Glutamatergic neuron (in vitro differentiated cells): ENCODE measurements around the gene RSL1D1. TPM values are rescaled to one million over a fixed set of nuclear protein-coding genes. Genes with fewer than 3 reads are reported as not detected.
"Not testable (repeated sequence)": the region's sequence is repeated elsewhere in the genome, so short reads cannot be mapped to it uniquely, and the experiment has no call there.

ENCODE experiments used
- DNase-seq: peaks from one replicate; pipeline ENCODE4 v3.0.0; 2022
- H3K27ac Mint-ChIP-seq: one replicate; pipeline ENCODE4 v1.8.0; 2020; ENCODE audit warnings: mild to moderate bottlenecking, mixed read lengths, inconsistent platforms; ENCODE audit not compliant: unreplicated experiment
- H3K27me3 Mint-ChIP-seq: one replicate; pipeline ENCODE4 v1.8.0; 2020; ENCODE audit warnings: mild to moderate bottlenecking, moderate library complexity, mixed read lengths, inconsistent platforms; ENCODE audit not compliant: unreplicated experiment
- H3K36me3 Mint-ChIP-seq: one replicate; pipeline ENCODE4 v1.8.0; 2020; ENCODE audit warnings: mild to moderate bottlenecking, mixed read lengths, inconsistent platforms; ENCODE audit not compliant: unreplicated experiment
- H3K4me1 Mint-ChIP-seq: one replicate; pipeline ENCODE4 v1.8.0; 2020; ENCODE audit warnings: mild to moderate bottlenecking, low read depth, mixed read lengths, inconsistent platforms; ENCODE audit not compliant: unreplicated experiment
- H3K4me3 Mint-ChIP-seq: one replicate; pipeline ENCODE4 v1.8.0; 2020; ENCODE audit warnings: mild to moderate bottlenecking, mixed read lengths, inconsistent platforms; ENCODE audit not compliant: unreplicated experiment
- H3K9me3 Mint-ChIP-seq: one replicate; pipeline ENCODE4 v1.8.0; 2020; ENCODE audit warnings: mild to moderate bottlenecking, moderate library complexity, mixed read lengths, inconsistent platforms; ENCODE audit not compliant: unreplicated experiment
- total RNA-seq: library from RNA; stranded (reverse); fragmentation: NEBNext Ultra II Directional; extraction: Animal tissue kit (Norgen Biotek cat#: 25700); gene quantifications from one replicate; pipeline ENCODE4 v1.2.1, GENCODE V29; 2021; ENCODE audit not compliant: unreplicated experiment
- TF ChIP-seq, protein P1 (sequence below): fragments of 200-600 bp; sonication (generic); IDR thresholded peaks from one replicate; pipeline ENCODE4 v1.5.0; 2021; ENCODE audit not compliant: partially characterized antibody, unreplicated experiment

The RSL1D1 gene
- total RNA-seq, 1 donor from 2014 or later: 71.2 TPM

DNA sequence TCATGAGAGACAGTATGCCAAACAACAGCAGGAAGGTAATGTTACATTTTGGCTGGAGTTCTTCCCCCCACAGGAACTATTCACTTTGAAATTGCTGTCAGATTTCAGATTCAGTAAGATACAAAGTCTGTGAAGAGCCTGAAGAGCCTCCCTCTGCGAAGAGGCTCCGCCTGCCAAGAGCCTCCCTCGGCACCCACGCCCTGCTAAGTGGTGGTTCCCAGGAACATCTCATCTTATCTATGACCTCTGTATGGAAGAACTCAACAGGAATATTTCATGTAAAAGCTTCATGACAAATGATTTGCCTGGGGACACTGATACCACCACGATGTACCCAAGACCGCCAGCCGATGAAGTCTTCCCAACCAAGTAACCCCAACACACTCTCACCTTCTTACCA, 57.5 kb downstream of the RSL1D1 start:
- peaks cover 49% of the 10 kb centered on the region for H3K4me1 Mint-ChIP-seq
- peak overlapping the region; percentile 89 for H3K4me3 Mint-ChIP-seq
- DNase-seq: no peak
- TF ChIP-seq, protein P1, sequence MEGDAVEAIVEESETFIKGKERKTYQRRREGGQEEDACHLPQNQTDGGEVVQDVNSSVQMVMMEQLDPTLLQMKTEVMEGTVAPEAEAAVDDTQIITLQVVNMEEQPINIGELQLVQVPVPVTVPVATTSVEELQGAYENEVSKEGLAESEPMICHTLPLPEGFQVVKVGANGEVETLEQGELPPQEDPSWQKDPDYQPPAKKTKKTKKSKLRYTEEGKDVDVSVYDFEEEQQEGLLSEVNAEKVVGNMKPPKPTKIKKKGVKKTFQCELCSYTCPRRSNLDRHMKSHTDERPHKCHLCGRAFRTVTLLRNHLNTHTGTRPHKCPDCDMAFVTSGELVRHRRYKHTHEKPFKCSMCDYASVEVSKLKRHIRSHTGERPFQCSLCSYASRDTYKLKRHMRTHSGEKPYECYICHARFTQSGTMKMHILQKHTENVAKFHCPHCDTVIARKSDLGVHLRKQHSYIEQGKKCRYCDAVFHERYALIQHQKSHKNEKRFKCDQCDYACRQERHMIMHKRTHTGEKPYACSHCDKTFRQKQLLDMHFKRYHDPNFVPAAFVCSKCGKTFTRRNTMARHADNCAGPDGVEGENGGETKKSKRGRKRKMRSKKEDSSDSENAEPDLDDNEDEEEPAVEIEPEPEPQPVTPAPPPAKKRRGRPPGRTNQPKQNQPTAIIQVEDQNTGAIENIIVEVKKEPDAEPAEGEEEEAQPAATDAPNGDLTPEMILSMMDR: no peak
- H3K36me3 Mint-ChIP-seq: no peaks in the 10 kb centered on the region
- H3K27ac Mint-ChIP-seq: peak overlapping the region; percentile 71
- peaks cover 10% of the 10 kb centered on the region for H3K27me3 Mint-ChIP-seq
- peaks cover 11% of the 10 kb centered on the region for H3K9me3 Mint-ChIP-seq

GRCh38 chr16:11792410-11793241, 58.7 kb downstream of the RSL1D1 start:
- Mint-ChIP-seq H3K4me3 (peak overlapping the region; percentile 73), H3K27ac (peak overlapping the region; percentile 96), H3K9me3 (peaks cover 7% of the 10 kb centered on the region), H3K36me3 (no peaks in the 10 kb centered on the region), H3K27me3 (peaks cover 9% of the 10 kb centered on the region), H3K4me1 (peaks cover 42% of the 10 kb centered on the region)
- TF ChIP-seq, protein P1: no peak
- peak; percentile 33 for DNase-seq

GRCh38 chr16:11791144-11791828, 60.1 kb downstream of the RSL1D1 start:
- Mint-ChIP-seq H3K4me1 (peaks cover 46% of the 10 kb centered on the region), H3K4me3 (peak overlapping the region; percentile 73), H3K27ac (peak overlapping the region; percentile 87), H3K9me3 (peaks cover 7% of the 10 kb centered on the region), H3K27me3 (peaks cover 7% of the 10 kb centered on the region), H3K36me3 (no peaks in the 10 kb centered on the region)
- TF ChIP-seq, protein P1: no peak
- no peak for DNase-seq

DNA sequence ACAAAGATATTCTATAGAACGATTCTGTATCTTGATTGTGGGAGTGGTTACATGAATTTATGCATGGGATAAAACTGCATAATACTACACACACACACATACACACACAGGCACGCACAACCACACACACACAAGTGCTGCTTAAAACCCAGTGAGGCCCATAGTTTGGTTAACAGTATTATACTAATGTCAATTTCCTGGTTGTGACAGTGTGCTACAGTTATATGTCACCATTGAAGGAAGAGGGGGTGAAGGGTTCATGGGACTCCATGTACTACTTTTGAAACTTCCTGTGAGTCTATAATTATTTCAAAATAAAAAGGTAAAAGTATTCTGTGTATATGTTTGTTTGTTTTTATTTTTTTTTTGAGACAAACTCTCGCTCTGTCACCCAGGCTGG, 62.4 kb downstream of the RSL1D1 start:
- Mint-ChIP-seq H3K9me3 (peaks cover 4% of the 10 kb centered on the region), H3K4me3 (no peak overlapping the region), H3K27me3 (peaks cover 4% of the 10 kb centered on the region), H3K27ac (no peak overlapping the region), H3K36me3 (no peaks in the 10 kb centered on the region), H3K4me1 (peaks cover 32% of the 10 kb centered on the region)
- TF ChIP-seq, protein P1: no peak
- DNase-seq: no peak

DNA sequence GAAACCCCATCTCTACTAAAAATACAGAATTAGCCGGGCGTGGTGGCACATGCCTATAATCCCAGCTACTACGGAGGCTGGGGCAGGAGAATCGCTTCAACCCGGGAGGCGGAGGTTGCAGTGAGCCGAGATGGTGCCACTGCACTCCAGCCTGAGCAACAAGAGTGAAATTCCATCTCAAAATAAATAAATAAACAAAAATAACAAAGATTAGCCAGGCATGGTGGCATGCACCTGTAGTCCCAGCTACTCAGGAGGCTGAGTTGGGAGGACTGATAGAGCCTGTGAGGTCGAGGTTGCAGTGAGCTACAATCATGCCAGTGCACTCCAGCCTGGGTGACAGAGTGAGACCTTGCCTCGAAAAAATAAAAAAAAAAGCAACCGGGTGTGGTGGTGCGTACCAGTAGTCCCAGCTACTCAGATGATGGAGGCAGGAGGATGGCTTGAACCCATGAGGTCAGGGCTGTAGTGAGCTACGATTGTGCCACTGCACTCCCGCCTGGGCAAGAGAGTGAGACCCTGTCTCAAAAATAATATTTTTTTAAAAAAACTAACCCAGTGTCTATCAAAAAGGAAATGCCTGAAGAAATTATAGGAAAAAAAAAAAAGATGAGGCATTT, 66.3 kb downstream of the RSL1D1 start:
- H3K4me1 Mint-ChIP-seq: peaks cover 37% of the 10 kb centered on the region
- not testable (repeated sequence) for H3K27ac Mint-ChIP-seq, H3K4me3 Mint-ChIP-seq, H3K36me3 Mint-ChIP-seq, H3K9me3 Mint-ChIP-seq, H3K27me3 Mint-ChIP-seq, DNase-seq

DNA sequence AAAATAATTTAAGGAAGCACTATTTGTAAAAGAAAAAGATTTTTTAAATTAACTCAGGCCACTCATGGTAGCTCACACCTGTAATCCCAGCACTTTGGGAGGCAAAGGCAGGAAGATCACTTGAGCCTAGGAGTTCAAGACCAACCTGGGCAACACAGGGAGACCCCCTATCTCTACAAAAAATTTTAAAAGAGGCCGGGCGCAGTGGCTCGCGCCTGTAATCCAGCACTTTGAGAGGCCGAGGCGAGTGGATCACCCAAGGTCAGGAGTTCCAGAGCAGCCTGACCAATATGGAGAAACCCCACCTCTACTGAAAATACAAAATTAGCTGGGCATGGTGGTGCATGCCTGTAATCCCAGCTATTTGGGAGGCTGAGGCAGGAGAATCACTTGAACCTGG, 67.0 kb downstream of the RSL1D1 start:
- peaks cover 39% of the 10 kb centered on the region for H3K4me1 Mint-ChIP-seq
- not testable (repeated sequence) for H3K27me3 Mint-ChIP-seq, DNase-seq, H3K9me3 Mint-ChIP-seq, H3K36me3 Mint-ChIP-seq, H3K4me3 Mint-ChIP-seq, H3K27ac Mint-ChIP-seq
